HG03159 (cell line): Measurements from ENCODE around the gene XYLB.

Source experiments
- ATAC-seq: cut with Tn5 transposase; IDR thresholded peaks from one replicate; pipeline ENCODE4 v1.9.1; 2021; ENCODE audit warnings: mild to moderate bottlenecking, moderate library complexity; ENCODE audit not compliant: unreplicated experiment

Gene XYLB

GRCh38 chr3:38453075-38453912 is 106.7 kb downstream of the XYLB start, which contains the start of gene ACVR2B:
TSS of gene ACVR2B (plus strand) at chr3:38453890. CDS start at chr3:38454323, 433 bp downstream.
- ATAC-seq = peak; percentile 37

- ATAC-seq = no peak
These were observed 107.3 kb downstream of the XYLB start for GRCh38 chr3:38453913-38454177.

- ATAC-seq = peak; percentile 43
These were observed 107.7 kb downstream of the XYLB start for GRCh38 chr3:38454178-38454883.

GRCh38 chr3:38454884-38455638 is 108.5 kb downstream of the XYLB start:
- ATAC-seq = no peak

- ATAC-seq = no peak
These were observed 109.2 kb downstream of the XYLB start for GRCh38 chr3:38455639-38456430.

- ATAC-seq = no peak
These were observed 110.8 kb downstream of the XYLB start for GRCh38 chr3:38457111-38458003.

- no peak for ATAC-seq
These were observed 112.4 kb downstream of the XYLB start for GRCh38 chr3:38458796-38459498.

GRCh38 chr3:38459499-38460048 is 113.0 kb downstream of the XYLB start:
- no peak for ATAC-seq

- ATAC-seq = no peak
These were observed 114.0 kb downstream of the XYLB start for GRCh38 chr3:38460377-38461270.
